Limb (tissue), 2 donors: Measurements from ENCODE around the gene ZSCAN29.
"Not testable (repeated sequence)": the region's sequence is repeated elsewhere in the genome, so short reads cannot be mapped to it uniquely, and the experiment has no call there.

ENCODE experiments used
- DNase-seq, 2 donors: peaks; one replicate each; pipeline ENCODE4 v3.0.0-alpha.2; 2016; ENCODE audit errors: extremely low spot score in 2 of 2

The ZSCAN29 gene

DNA sequence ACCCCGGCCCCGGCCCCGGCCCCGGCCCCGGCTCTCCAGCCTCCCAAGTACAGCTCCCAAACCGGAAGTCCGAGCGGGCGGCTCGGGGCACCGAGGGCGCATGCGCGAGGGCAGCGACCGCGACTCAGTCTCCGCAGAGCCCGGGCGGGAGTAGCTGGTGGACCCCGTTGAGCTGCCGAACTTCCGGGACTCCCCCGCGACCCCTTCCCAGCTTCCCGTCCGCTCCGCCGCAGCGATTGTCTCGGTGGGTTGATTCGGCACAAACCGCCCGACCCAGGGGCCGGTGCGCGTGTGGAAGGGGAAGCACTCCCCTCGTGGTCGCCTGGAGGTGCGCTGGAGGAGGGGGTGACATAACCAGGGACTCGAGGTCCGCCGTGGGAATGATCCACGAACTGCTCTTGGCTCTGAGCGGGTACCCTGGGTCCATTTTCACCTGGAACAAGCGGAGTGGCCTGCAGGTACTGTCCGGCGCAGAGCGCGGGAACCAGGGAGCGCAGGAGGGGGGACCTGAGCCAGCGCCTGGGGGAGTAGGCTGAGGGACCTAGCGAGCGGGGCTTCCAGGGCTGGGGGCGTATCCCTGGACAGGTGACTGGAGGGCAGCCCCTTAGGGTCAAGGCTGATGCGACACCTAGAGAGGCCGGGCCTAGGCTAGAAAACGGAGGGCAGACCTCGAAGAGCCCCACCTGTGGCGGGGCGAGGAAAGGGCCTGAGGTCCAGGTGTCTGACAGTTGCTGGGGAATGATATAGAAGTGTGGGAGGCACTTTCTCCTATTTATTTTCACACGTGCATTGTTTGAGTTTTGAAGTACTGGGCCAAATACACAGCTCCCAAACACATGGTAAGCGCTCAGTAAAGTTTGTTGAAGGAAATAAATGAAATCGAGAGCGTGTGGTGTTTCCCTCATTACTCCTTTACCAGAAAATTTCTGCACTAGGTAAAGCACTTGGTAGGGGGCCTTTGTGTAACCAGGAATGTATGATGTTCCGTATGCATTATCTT lies at the start of gene ZSCAN29, which contains the start of gene TUBGCP4:
TSS of gene ZSCAN29 (minus strand) at position 69 of the 1,000 bp plus-strand sequence. CDS start 1,130 bp downstream, outside the sequence.
TSS of gene TUBGCP4 (plus strand) at position 127 of the 1,000 bp plus-strand sequence. CDS start at position 381, 254 bp downstream.
- DNase-seq = peak; percentile 90 to 92

DNA sequence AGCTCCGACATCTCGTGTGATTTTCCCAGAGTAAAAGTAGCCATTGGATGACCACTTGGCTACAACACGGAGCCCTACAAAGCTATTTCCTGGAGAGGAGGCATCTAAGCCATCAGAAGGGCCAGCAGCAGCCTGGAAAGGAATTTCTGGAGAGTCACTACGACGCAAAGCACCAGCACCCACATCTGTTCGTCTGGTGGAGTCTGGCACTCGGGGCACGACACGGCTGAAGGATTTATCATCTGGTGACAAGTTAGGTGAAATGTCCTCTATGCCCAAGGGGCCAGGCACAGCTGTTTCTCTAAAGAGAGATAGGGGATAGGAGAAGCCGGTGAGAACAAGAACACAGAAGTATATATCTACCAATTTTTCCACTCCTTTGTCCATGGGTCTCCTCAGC lies 49.6 kb upstream of the ZSCAN29 start:
- no peak for DNase-seq

DNA sequence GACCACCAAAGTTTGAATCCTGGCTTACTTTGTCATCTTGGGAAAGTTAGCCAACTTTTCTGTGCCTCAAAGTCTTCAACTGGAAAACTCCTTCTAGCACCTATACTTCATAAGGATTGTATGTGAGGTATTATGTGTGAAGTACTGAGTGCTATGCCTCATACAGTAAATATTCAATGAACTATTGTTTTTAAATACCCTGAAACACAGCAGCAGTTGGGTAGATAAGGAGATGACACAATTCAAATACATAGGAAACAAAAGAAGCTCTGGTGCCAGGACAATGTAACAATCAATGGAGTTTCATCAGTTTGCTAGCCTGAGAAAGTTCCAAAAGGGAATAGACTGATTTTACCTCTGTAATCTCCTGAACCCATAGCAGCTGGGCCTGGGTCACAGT lies 43.4 kb upstream of the ZSCAN29 start:
- no peak for DNase-seq

DNA sequence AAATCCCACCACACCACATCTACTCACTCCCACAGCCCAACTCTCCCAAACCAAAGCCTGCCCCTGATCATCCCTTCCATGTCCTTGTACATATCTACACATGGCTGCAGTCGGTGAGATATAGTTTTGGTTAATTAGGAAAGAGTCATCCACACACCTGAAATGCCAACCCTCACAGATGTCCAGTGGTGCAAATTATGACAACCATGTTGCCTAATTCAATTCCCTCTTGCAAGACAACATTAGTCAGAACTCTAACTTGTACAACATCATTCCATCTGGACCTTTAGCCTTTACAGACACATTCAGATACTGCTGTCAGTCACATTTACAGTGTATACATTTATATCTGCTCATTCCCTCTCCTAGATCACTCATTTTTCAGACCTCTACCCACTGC lies 41.3 kb upstream of the ZSCAN29 start:
- no peak for DNase-seq

DNA sequence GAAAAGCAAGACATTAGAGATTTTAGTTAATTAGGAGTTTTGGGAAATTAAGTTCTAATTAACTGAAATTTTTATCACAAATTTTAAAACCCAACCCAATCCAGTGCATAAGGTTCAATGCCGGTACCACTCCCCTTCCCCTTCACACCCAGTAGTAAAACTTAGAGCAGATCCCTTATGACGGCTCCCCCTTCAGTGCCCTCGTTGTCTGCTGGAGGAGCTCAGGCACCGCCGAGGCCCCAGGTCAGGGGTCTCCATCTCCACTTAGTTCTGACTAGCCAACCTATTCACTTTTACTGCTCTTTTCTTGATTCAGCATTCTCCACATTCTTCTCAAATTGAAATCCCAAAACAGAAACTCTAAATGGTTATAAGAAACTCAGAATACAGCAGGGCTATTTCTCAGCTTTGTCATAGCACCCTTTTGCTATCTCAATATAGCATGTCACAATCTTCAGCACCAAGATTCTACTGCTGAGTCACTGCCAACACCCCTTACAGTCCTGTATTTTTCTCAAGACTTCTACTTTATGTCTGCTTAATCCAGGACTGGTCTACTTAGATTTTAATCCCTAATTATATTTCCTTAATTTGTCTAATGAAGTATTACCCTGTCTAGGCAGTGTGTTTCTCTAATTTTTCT lies 39.9 kb upstream of the ZSCAN29 start:
- no peak for DNase-seq

- DNase-seq = no peak
Measured at GRCh38 chr15:43408789-43409188, 37.9 kb upstream of the ZSCAN29 start.

GRCh38 chr15:43406808-43407207 lies 36.0 kb upstream of the ZSCAN29 start:
- no peak for DNase-seq

- no peak for DNase-seq
Measured at GRCh38 chr15:43406189-43406588, 35.3 kb upstream of the ZSCAN29 start.

GRCh38 chr15:43404130-43404529 lies 33.3 kb upstream of the ZSCAN29 start:
- no peak for DNase-seq

- no peak for DNase-seq
Measured at GRCh38 chr15:43403616-43404015, 32.8 kb upstream of the ZSCAN29 start.

- no peak for DNase-seq
Measured at GRCh38 chr15:43402255-43402654, 31.4 kb upstream of the ZSCAN29 start.

DNA sequence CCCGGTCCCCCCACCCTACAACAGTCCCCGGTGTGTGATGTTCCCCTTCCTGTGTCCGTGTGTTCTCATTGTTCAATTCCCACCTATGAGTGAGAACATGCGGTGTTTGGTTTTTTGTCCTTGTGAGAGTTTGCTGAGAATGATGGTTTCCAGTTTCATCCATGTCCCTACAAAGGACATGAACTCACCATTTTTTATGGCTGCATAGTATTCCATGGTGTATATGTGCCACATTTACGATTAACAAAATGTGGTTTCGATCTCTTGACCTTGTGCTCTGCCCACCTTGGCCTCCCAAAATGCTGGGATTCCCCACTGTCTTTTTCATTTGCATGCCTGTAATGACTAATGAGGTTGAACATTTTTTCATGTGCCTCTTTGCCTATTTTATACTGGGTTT lies 22.7 kb upstream of the ZSCAN29 start:
- DNase-seq = not testable (repeated sequence)

GRCh38 chr15:43390723-43391122 lies 19.9 kb upstream of the ZSCAN29 start:
- no peak for DNase-seq

- DNase-seq = no peak
Measured at GRCh38 chr15:43383070-43383469, 12.2 kb upstream of the ZSCAN29 start.

- DNase-seq = no peak
Measured at GRCh38 chr15:43382310-43382709, 11.5 kb upstream of the ZSCAN29 start.

- DNase-seq = no peak
Measured at GRCh38 chr15:43378601-43379000, 7.8 kb upstream of the ZSCAN29 start.

DNA sequence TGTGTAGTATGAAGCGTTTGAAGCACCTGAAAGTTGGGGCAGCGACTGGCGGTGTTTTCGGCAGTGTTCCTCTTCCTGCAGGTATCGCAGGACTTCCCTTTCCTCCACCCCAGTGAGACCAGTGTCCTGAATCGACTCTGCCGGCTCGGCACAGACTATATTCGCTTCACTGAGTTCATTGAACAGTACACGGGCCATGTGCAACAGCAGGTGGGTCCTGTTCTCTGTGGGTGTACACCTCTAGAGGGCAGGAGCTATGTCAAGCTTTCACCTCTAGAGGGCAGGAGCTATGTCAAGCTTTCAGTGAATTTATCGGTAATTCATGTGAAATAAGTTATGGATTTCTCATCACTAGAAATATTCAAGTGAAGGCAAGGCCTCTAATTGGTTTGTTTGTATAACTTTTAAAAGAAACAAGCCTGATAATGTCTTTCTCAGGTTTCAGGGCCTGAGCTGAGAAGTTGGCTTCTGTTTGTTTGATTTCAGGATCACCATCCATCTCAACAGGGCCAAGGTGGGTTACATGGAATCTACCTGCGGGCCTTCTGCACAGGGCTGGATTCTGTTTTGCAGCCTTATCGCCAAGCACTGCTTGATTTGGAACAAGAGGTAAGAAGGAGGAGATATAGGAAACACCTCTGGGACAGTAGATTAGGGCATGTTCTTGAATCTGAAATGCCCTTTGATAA lies 5.3 kb upstream of the ZSCAN29 start:
- DNase-seq = no peak

- peak; percentile 18 to 63 for DNase-seq
Measured at GRCh38 chr15:43370310-43370974, 401 bp downstream of the ZSCAN29 start.

DNA sequence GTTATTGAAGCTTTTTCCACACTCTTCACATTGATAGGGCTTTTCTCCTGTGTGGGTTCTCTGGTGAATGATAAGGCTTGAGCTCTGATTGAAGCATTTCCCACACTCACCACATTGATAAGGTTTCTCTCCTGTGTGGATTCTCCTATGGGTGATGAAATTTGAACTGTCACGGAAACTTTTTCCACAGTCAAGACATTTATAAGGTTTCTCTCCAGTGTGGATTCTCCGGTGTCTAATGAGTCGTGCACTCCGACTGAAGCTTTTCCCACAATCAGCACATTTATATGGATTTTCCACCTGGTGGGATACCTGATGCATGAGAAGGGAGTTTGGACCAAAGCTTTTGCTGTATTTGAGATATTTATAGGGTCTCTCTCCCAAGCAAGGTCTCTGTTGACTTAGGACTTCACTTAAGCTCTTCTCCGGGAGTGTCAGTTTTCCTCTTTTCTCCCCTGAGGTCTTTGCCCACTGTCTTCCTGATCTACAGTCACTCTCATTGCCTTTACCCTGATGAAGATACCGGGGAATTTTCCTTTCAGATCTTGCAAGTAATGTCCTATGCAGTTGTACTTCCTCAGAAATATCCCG lies 9.4 kb downstream of the ZSCAN29 start:
- no peak for DNase-seq

DNA sequence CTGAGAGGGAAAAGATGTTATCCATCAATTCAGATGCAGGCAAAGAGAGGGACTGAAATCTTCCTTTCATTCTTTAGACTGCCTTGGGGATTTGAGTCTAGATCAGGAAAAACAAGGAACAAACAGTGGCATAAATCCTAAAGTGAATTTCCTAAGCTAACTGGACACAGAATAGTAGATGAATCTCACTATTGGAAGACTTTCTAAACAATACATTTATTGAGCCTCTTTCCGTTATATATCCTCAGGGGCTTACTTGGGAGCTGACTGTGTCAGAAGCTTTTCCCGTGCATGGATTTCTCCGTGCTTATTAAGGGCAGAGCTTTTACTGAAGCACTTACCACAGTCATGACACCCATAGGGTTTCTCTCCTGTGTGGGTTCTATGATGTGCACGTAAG lies 10.0 kb downstream of the ZSCAN29 start:
- DNase-seq = no peak
